ENCODE measurements around the gene MORC2.

The MORC2 gene

DNA sequence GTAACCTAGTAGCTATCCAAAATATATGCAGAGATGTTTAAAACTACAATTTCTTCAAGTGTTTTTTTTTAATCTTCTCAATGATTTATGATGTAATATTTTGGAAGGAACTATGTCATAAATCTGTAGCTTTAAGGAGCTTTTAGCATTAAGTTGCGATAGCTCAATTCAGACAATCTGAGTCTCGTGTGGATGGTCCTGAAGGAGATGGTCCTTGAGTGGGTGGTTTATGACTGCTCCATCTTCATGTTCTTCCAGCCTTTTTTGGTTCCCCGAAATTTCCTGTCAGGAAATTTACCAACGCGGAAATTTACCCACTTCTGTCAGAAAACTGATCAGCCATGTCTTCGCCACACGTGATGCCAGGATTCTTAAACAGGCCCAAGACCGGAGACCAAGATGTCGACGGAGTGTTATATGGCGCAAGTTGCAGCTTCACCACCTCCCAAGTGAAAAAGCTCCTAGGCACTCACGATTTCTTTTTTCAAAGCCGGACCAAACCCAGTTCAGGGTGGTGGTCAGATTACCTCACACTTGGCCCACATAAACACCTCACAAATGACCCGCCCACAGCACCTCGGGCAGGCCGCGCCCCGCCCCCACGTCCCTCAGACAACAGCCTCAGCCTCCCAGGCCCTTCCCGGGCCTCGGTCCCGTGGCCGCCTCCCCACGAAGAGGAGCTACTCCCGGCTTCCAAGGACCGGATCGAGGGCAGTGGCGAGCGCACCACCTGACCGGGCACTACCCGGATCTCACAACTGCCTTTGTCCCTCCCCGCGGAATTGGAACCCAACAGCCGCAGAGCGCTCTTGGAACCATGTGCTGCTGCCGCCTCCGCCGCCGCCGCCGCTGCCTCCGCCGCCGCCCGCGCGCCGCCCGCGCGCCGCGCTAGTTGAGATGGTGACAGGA is at the start of gene MORC2:
TSS of gene MORC2 (minus strand) at position 760 of the 909 bp plus-strand sequence. CDS start 885 bp downstream, outside the sequence.
- peaks cover 41% of the 10 kb centered on the region for H3K9me3 ChIP-seq (ENCODE audit: low read depth, low read length)
- peaks cover 55% of the 10 kb centered on the region for H3K36me3 ChIP-seq (ENCODE audit: insufficient read depth, low read length)

GRCh38 chr22:31005535-31005934 is 37.0 kb upstream of the MORC2 start:
- no peak for TF ChIP-seq FOXP2 (optimal IDR thresholded peaks at IDR 0.05; ENCODE audit: control extremely low read depth, extremely low read length, insufficient read depth)
- no peak for TF ChIP-seq EZH2 (IDR thresholded peaks at IDR 0.05)
- TF ChIP-seq POLR2AphosphoS5 (IDR thresholded peaks at IDR 0.05; ENCODE audit: borderline replicate concordance, low read depth, low read length), result no peak
- DNase-seq (ENCODE audit: low read depth, low spot score), result no peak

More for the DNA sequence above, at the start of gene MORC2:
- Histone ChIP-seq H3K27ac (peak within 1 kb of the TSS; percentile 93), H3K9ac (ENCODE audit: insufficient read length) (peak within 1 kb of the TSS; percentile 96), H3K4me3 (peak within 1 kb of the TSS; percentile 82)
- no peak for DNase-seq (ENCODE audit: low read depth, low spot score)
- TF ChIP-seq POLR2AphosphoS5 (IDR thresholded peaks at IDR 0.05; ENCODE audit: borderline replicate concordance, low read depth, low read length) (no peak), EZH2 (IDR thresholded peaks at IDR 0.05) (no peak), FOXP2 (optimal IDR thresholded peaks at IDR 0.05; ENCODE audit: control extremely low read depth, extremely low read length, insufficient read depth) (no peak)

DNA sequence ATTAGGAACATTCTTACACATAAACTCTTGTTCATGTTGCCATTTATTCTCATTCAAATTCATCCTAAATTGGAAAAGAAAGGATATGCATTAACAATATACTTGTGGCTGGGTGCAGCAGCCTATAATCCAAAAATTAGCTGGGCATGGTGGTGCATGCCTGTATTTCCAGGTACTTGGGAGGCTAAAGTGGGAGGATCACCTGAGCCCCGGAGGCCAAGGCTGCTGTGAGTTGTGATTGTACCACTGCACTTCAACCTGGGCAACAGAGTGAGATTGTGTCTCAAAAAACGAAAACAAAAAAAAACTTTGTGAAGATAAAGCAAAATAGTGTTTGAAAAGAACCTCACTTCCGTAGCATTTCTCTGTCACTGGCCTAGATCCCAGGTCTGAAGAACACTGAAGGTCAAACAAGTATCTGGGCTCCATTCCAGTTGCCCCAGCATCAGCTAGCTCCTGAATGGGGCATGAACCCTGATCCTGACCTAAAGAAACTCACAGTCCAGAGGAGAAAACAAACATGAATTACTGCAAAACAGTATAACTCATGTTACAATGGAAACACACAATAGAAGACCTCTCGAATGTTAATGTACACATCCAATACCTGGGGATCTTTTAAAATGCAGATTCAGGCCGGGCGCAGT is 32.7 kb upstream of the MORC2 start:
- Histone ChIP-seq H3K27ac (no peak overlapping the region), H3K36me3 (ENCODE audit: insufficient read depth, low read length) (no peaks in the 10 kb centered on the region), H3K9ac (ENCODE audit: insufficient read length) (no peak overlapping the region), H3K9me3 (ENCODE audit: low read depth, low read length) (no peaks in the 10 kb centered on the region), H3K4me3 (no peak overlapping the region)
- TF ChIP-seq EZH2 (IDR thresholded peaks at IDR 0.05), result no peak
- TF ChIP-seq POLR2AphosphoS5 (IDR thresholded peaks at IDR 0.05; ENCODE audit: borderline replicate concordance, low read depth, low read length), result no peak
- no peak for TF ChIP-seq FOXP2 (optimal IDR thresholded peaks at IDR 0.05; ENCODE audit: control extremely low read depth, extremely low read length, insufficient read depth)
- DNase-seq (ENCODE audit: low read depth, low spot score), result no peak

More at GRCh38 chr22:31005535-31005934, 37.0 kb upstream of the MORC2 start:
- Histone ChIP-seq H3K27ac (no peak overlapping the region), H3K9ac (ENCODE audit: insufficient read length) (no peak overlapping the region), H3K4me3 (no peak overlapping the region), H3K9me3 (ENCODE audit: low read depth, low read length) (no peaks in the 10 kb centered on the region), H3K36me3 (ENCODE audit: insufficient read depth, low read length) (no peaks in the 10 kb centered on the region)

DNA sequence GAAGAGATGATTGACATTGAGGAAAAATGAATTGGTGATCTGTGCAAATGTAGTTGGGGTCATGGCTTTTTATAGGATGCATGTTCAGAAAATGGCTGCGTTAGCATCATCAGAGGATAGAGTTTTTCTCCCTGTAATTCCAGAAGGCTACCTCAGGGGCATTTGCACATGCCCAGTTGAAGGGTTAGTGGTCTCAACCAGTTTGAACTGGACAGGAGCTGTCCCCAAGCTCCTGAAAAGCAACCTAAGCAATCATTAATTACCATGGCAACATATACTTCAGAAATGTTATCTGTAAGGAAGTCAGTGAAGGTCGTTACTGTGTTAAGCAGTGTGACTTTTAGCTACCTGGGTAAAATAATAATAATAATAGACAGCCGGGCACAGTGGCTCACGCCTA is 29.8 kb upstream of the MORC2 start:
- TF ChIP-seq POLR2AphosphoS5 (IDR thresholded peaks at IDR 0.05; ENCODE audit: borderline replicate concordance, low read depth, low read length) (no peak), EZH2 (IDR thresholded peaks at IDR 0.05) (no peak), FOXP2 (optimal IDR thresholded peaks at IDR 0.05; ENCODE audit: control extremely low read depth, extremely low read length, insufficient read depth) (no peak)
- H3K4me3 ChIP-seq, result no peak overlapping the region
- DNase-seq (ENCODE audit: low read depth, low spot score), result no peak
- no peaks in the 10 kb centered on the region for H3K9me3 ChIP-seq (ENCODE audit: low read depth, low read length)
- H3K27ac ChIP-seq, result no peak overlapping the region
- no peaks in the 10 kb centered on the region for H3K36me3 ChIP-seq (ENCODE audit: insufficient read depth, low read length)
- H3K9ac ChIP-seq (ENCODE audit: insufficient read length), result no peak overlapping the region

- Histone ChIP-seq H3K36me3 (ENCODE audit: insufficient read depth, low read length) (no peaks in the 10 kb centered on the region), H3K4me3 (no peak overlapping the region), H3K9ac (ENCODE audit: insufficient read length) (no peak overlapping the region), H3K27ac (no peak overlapping the region), H3K9me3 (ENCODE audit: low read depth, low read length) (no peaks in the 10 kb centered on the region)
- TF ChIP-seq FOXP2 (optimal IDR thresholded peaks at IDR 0.05; ENCODE audit: control extremely low read depth, extremely low read length, insufficient read depth) (no peak), EZH2 (IDR thresholded peaks at IDR 0.05) (no peak), POLR2AphosphoS5 (IDR thresholded peaks at IDR 0.05; ENCODE audit: borderline replicate concordance, low read depth, low read length) (no peak)
- no peak for DNase-seq (ENCODE audit: low read depth, low spot score)
These were observed 27.9 kb upstream of the MORC2 start for GRCh38 chr22:30996462-30996861.

DNA sequence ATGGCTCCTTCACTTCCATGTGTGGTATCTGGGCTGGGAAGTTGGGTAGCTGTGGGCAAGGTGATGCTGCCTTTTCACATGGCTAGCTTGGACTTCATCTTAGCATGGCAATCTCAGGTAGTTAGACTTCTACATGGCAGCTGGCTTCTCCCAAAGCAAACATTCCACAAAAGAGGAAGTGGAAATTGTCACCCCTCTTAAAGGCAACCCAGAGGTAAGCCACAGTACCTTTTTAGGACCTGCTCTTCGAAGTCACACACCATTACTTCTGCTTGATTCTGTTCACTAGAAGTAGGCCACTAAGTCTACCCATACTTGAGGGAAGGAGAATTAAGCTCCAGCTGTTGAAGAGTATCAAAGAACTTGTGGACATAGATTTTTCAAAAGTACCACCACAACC is 26.4 kb upstream of the MORC2 start:
- H3K9me3 ChIP-seq (ENCODE audit: low read depth, low read length), result no peaks in the 10 kb centered on the region
- no peak for TF ChIP-seq FOXP2 (optimal IDR thresholded peaks at IDR 0.05; ENCODE audit: control extremely low read depth, extremely low read length, insufficient read depth)
- TF ChIP-seq POLR2AphosphoS5 (IDR thresholded peaks at IDR 0.05; ENCODE audit: borderline replicate concordance, low read depth, low read length), result no peak
- no peak overlapping the region for H3K27ac ChIP-seq
- H3K9ac ChIP-seq (ENCODE audit: insufficient read length), result no peak overlapping the region
- H3K4me3 ChIP-seq, result no peak overlapping the region
- H3K36me3 ChIP-seq (ENCODE audit: insufficient read depth, low read length), result no peaks in the 10 kb centered on the region
- DNase-seq (ENCODE audit: low read depth, low spot score), result no peak

- Histone ChIP-seq H3K27ac (no peak overlapping the region), H3K36me3 (ENCODE audit: insufficient read depth, low read length) (no peaks in the 10 kb centered on the region), H3K4me3 (no peak overlapping the region), H3K9me3 (ENCODE audit: low read depth, low read length) (no peaks in the 10 kb centered on the region), H3K9ac (ENCODE audit: insufficient read length) (no peak overlapping the region)
- no peak for DNase-seq (ENCODE audit: low read depth, low spot score)
- TF ChIP-seq POLR2AphosphoS5 (IDR thresholded peaks at IDR 0.05; ENCODE audit: borderline replicate concordance, low read depth, low read length) (no peak), FOXP2 (optimal IDR thresholded peaks at IDR 0.05; ENCODE audit: control extremely low read depth, extremely low read length, insufficient read depth) (no peak), EZH2 (IDR thresholded peaks at IDR 0.05) (no peak)
These were observed 24.0 kb upstream of the MORC2 start for GRCh38 chr22:30992565-30992964.

DNA sequence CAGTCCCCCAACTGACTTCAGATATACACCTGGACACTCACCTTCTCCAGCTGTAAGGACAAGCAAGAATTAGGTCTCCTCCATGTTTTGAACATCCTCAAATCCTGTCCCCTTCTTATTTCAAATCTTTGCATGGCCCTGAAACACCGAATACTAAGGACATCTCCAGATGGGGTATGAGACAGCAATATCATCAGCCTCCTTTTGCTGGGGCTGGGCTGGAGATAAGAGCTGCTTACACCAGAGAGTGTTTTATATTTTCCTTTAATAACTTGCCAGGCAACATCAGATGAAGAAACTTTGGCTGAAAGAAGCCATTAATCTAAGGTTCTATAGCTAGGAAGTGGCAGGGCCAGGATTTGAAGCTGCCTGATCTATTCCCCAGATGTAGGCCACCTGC is 22.1 kb upstream of the MORC2 start:
- H3K27ac ChIP-seq, result no peak overlapping the region
- no peak for TF ChIP-seq FOXP2 (optimal IDR thresholded peaks at IDR 0.05; ENCODE audit: control extremely low read depth, extremely low read length, insufficient read depth)
- TF ChIP-seq EZH2 (IDR thresholded peaks at IDR 0.05), result no peak
- H3K36me3 ChIP-seq (ENCODE audit: insufficient read depth, low read length), result no peaks in the 10 kb centered on the region
- DNase-seq (ENCODE audit: low read depth, low spot score), result no peak
- H3K9me3 ChIP-seq (ENCODE audit: low read depth, low read length), result no peaks in the 10 kb centered on the region
- H3K4me3 ChIP-seq, result no peak overlapping the region
- H3K9ac ChIP-seq (ENCODE audit: insufficient read length), result no peak overlapping the region

Data from SK-N-MC (cell line).